B cell (primary cell): ENCODE data around the gene RMI1. TPM values are rescaled to one million over a fixed set of nuclear protein-coding genes. Genes with fewer than 3 reads are reported as not detected.

ENCODE experiments used
- ATAC-seq: fragments of 200-7000 bp; cut with Tn5 transposase; one replicate; pipeline ENCODE4 v1.10.0; 2021; ENCODE audit warnings: low read depth, mild to moderate bottlenecking, moderate number of reproducible peaks, moderate library complexity
- CTCF ChIA-PET: fragments of 350-600 bp; sonication (Branson Sonifier 250); formaldehyde crosslinking; loops from one replicate; lab custom pipeline; 2021; ENCODE audit warnings: antibody characterized with exemption, inconsistent platforms; lab: Charles Lee
- POLR2A ChIA-PET: fragments of 350-600 bp; sonication (Branson Sonifier 250); formaldehyde crosslinking; loops from one replicate; lab custom pipeline; 2021; ENCODE audit warnings: antibody characterized with exemption; lab: Charles Lee
- DNase-seq: peaks from one replicate; pipeline ENCODE4 v3.0.0; 2013
- H2AFZ ChIP-seq: 2 replicates; pipeline ENCODE4 v1.6.1; 2012; ENCODE audit warnings: mild to moderate bottlenecking, low read depth, low read length; ENCODE audit not compliant: insufficient read depth, poor library complexity, severe bottlenecking
- H3K27ac ChIP-seq, 2 donors: 1 replicate in 1 of 2; 2 replicates in 1 of 2; pipeline ENCODE4 v1.5.1; 2012 to 2013; ENCODE audit warnings: low read length in 2 of 2, mild to moderate bottlenecking in 2 of 2, moderate library complexity in 1 of 2
- H3K27me3 ChIP-seq, 4 experiments: fragments of 200-600 bp in 1 of 4; sonication (generic) in 1 of 4; replicated peaks in 1 of 4; 1 replicate in 2 of 4; 2 replicates in 2 of 4; pipeline versions ENCODE4 v1.6.1 to v1.7.0; 2013 to 2016; ENCODE audit warnings: low read length in 3 of 4, mild to moderate bottlenecking in 2 of 4, mixed read lengths in 1 of 4, moderate library complexity in 1 of 4; ENCODE audit not compliant: insufficient read depth in 4 of 4, control insufficient read depth in 3 of 4; ENCODE audit errors: control extremely low read depth in 1 of 4
- H3K36me3 ChIP-seq, 2 experiments: replicated peaks in 1 of 2; 1 replicate in 1 of 2; 2 replicates in 1 of 2; pipeline versions ENCODE4 v1.6.1 to v1.7.1; 2013; ENCODE audit warnings: low read length in 1 of 2; ENCODE audit not compliant: insufficient read depth in 2 of 2, control insufficient read depth in 1 of 2; ENCODE audit errors: control extremely low read depth in 1 of 2, extremely low read depth in 1 of 2
- H3K4me1 ChIP-seq, 2 donors: fragments of 200-600 bp in 1 of 2; sonication (generic) in 1 of 2; 1 replicate in 1 of 2; 2 replicates in 1 of 2; pipeline versions ENCODE4 v1.5.1 to v1.6.1; 2013 to 2017; ENCODE audit warnings: low read length in 2 of 2; ENCODE audit not compliant: control insufficient read depth in 2 of 2, insufficient read depth in 2 of 2
- H3K4me2 ChIP-seq: replicated peaks from 2 replicates; pipeline ENCODE3; 2012; ENCODE audit warnings: mild to moderate bottlenecking, low read depth, low read length; ENCODE audit not compliant: poor library complexity, severe bottlenecking
- H3K4me3 ChIP-seq, 5 experiments: fragments of 200-600 bp in 1 of 5; sonication (generic) in 1 of 5; 1 replicate in 3 of 5; 2 replicates in 2 of 5; pipeline versions ENCODE4 v1.5.1 to v1.7.0; 2011 to 2016; ENCODE audit warnings: low read length in 4 of 5, mild to moderate bottlenecking in 4 of 5, low read depth in 2 of 5, control low read depth in 1 of 5, moderate library complexity in 1 of 5; ENCODE audit not compliant: insufficient read depth in 1 of 5; ENCODE audit errors: control extremely low read depth in 1 of 5, extremely low read depth in 1 of 5
- H3K79me2 ChIP-seq: fragments of 200-600 bp; sonication (generic); one replicate; pipeline ENCODE4 v1.6.0; 2016; ENCODE audit warnings: low read length; ENCODE audit not compliant: control insufficient read depth, insufficient read depth
- H3K9ac ChIP-seq: fragments of 200-600 bp; sonication (generic); 2 replicates; pipeline ENCODE4 v1.6.1; 2017; ENCODE audit warnings: mild to moderate bottlenecking, low read length, moderate library complexity
- H3K9me3 ChIP-seq, 3 donors: one replicate each; pipeline versions ENCODE4 v1.6.1 to v1.7.1; 2013; ENCODE audit warnings: low read length in 2 of 3; ENCODE audit not compliant: control insufficient read depth in 2 of 3, insufficient read depth in 1 of 3; ENCODE audit errors: control extremely low read depth in 1 of 3
- H4K20me1 ChIP-seq: 2 replicates; pipeline ENCODE4 v1.6.0; 2012; ENCODE audit warnings: mild to moderate bottlenecking, low read length; ENCODE audit not compliant: insufficient read depth, control insufficient read depth, poor library complexity, severe bottlenecking
- H3K27ac Mint-ChIP-seq: one replicate; pipeline ENCODE4 v1.8.0; 2021; ENCODE audit warnings: mixed read lengths
- H3K27me3 Mint-ChIP-seq: one replicate; pipeline ENCODE4 v1.8.0; 2021; ENCODE audit warnings: mixed read lengths
- H3K4me1 Mint-ChIP-seq: one replicate; pipeline ENCODE4 v1.8.0; 2021; ENCODE audit warnings: mixed read lengths
- H3K4me3 Mint-ChIP-seq: one replicate; pipeline ENCODE4 v1.8.0; 2021; ENCODE audit warnings: mixed read lengths
- H3K9me3 Mint-ChIP-seq: one replicate; pipeline ENCODE4 v1.8.0; 2022; ENCODE audit warnings: mixed read lengths; ENCODE audit not compliant: insufficient read depth
- EZH2 ChIP-seq: IDR thresholded peaks from 2 replicates; pipeline ENCODE4 v1.6.1; 2012; ENCODE audit warnings: borderline replicate concordance, low read depth, mild to moderate bottlenecking, moderate library complexity, low read length; ENCODE audit not compliant: insufficient read depth, poor library complexity, severe bottlenecking
- WGBS: methylation state at CpG from one replicate; pipeline ENCODE4 v1.1.5; 2013; ENCODE audit warnings: missing lambda C conversion rate; ENCODE audit not compliant: insufficient coverage; 5-methylcytosine and 5-hydroxymethylcytosine counted together
- intact Hi-C: fragments of 100-400 bp; cut with micrococcal nuclease; formaldehyde crosslinking; loops from one replicate; pipeline ENCODE4 v1.10.0; 2022
- polyA plus RNA-seq: library from polyadenylated mRNA; depleted of rRNA; stranded (reverse); fragments of >200 nt; gene quantifications from 2 replicates; pipeline ENCODE4 v1.2.3, GENCODE V29; 2012
- total RNA-seq, 2 donors: library from RNA; stranded (reverse); fragments of 120-200 nt in 1 of 2; gene quantifications; 1 replicate in 1 of 2; 2 replicates in 1 of 2; pipeline versions ENCODE4 v1.2.3 to v1.2.4, GENCODE V29; 2013 to 2022
- TF ChIP-seq, protein P1 (sequence below): fragments of 200-600 bp; IDR thresholded peaks from one replicate; pipeline ENCODE4 v1.8.0; 2022; ENCODE audit warnings: antibody characterized with exemption, mild to moderate bottlenecking

The RMI1 gene
- total and polyA plus RNA-seq, 2 donors (not counting 1 experiment from before 2014, with no cell fraction given): 2.0 to 8.6 TPM

DNA sequence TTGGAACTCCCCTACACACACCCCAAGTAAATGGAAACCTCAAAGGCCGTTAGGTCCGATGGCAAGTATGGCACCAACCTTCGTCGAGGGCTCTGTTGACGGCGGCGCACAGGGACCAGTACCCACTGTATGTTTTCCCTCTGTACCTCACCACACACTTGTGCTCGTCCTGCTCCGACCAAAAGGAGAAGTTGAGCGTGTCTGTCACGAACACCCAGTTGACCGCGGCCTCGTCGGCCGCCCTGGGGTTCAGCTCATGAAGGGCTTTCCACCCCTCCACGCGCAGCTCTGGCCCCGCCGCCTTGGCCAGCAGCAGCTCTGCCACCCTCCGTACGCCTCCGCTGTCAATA is 24.5 kb upstream of the RMI1 start:
- no peaks in the 10 kb centered on the region for H3K79me2 ChIP-seq
- ATAC-seq (peak; percentile 73), DNase-seq (peak; percentile 62)
- H2AFZ ChIP-seq: peak overlapping the region; percentile 95
- H4K20me1 ChIP-seq: no peaks in the 10 kb centered on the region
- ChIA-PET CTCF (interaction anchor here (1.3 kb wide), 1 partner anchor 22 kb away, joined by 6 read pairs; no protein-coding TSS in a partner anchor), POLR2A (interaction anchor here (2.3 kb wide), 1 partner anchor 24 kb away, joined by 20 read pairs; the partner anchor contains the start of genes HNRNPK and RMI1)
- no peaks in the 10 kb centered on the region for H3K9me3 ChIP-seq
- no peak for TF ChIP-seq EZH2
- TF ChIP-seq, protein P1, sequence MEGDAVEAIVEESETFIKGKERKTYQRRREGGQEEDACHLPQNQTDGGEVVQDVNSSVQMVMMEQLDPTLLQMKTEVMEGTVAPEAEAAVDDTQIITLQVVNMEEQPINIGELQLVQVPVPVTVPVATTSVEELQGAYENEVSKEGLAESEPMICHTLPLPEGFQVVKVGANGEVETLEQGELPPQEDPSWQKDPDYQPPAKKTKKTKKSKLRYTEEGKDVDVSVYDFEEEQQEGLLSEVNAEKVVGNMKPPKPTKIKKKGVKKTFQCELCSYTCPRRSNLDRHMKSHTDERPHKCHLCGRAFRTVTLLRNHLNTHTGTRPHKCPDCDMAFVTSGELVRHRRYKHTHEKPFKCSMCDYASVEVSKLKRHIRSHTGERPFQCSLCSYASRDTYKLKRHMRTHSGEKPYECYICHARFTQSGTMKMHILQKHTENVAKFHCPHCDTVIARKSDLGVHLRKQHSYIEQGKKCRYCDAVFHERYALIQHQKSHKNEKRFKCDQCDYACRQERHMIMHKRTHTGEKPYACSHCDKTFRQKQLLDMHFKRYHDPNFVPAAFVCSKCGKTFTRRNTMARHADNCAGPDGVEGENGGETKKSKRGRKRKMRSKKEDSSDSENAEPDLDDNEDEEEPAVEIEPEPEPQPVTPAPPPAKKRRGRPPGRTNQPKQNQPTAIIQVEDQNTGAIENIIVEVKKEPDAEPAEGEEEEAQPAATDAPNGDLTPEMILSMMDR: no peak
- H3K27ac Mint-ChIP-seq: peak overlapping the region; percentile 91
- H3K4me3 ChIP-seq: peak overlapping the region; percentile 81 to 96 (median 90)
- WGBS: 2% methylated on average over 23 of the region's 23 CpGs
- peaks cover 18% of the 10 kb centered on the region for H3K4me1 Mint-ChIP-seq
- no peaks in the 10 kb centered on the region for H3K27me3 Mint-ChIP-seq
- peak overlapping the region; percentile 63 to 72 for H3K27ac ChIP-seq
- H3K36me3 ChIP-seq: no peaks in the 10 kb centered on the region
- no peaks in the 10 kb centered on the region for H3K9me3 Mint-ChIP-seq
- peaks cover 8 to 11% of the 10 kb centered on the region in 2 donors for H3K4me1 ChIP-seq
- H3K27me3 ChIP-seq: no peaks in the 10 kb centered on the region
- intact Hi-C loops: loop anchor here (1.0 kb wide), 2 partner anchors 24 to 35 kb away; partner anchors contain the start of genes HNRNPK, KIF27 and RMI1
- peak overlapping the region; percentile 72 for H3K9ac ChIP-seq
- H3K4me3 Mint-ChIP-seq: peak overlapping the region; percentile 90
- peak overlapping the region; percentile 81 for H3K4me2 ChIP-seq

DNA sequence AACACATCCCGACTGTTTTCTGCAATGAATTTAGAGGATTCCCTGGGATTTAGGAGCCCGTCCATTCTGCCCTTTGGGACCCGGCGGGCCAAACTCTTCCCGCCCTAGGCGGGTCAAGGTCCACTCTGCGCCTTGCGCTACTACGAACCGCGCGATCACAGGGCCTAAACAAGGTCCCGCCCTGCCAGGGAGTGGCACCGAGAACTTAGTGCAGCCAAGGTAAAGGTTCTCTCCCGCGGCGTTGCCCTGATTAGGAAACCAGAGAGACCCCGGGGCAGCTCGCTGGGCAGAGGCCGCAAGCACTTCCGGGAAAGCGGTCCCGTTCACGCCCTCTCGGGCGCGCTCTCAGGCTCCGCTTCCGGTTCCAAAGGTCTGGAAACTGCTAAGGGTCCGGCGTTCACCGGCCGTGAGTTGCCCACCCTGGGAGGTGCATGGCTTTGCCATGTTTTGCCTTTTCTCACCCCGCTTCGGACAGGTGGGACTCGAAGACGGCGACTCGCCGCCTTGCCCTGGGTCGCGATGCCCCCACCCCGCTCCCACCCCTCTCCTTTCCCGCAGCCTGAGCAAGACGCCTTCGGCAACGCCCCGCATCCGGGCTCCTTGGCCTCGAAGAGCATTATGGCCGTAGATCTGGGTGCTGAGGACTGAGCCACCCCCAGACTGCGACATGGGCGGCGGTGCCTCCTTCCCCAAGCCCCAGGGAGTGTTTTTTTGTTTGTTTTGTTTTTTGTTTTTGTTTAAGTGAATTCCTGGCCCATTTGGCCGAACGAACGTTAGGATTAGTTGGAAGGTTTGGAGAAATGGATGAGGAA is 24.0 kb upstream of the RMI1 start:
- peak; percentile 65 for DNase-seq
- no peaks in the 10 kb centered on the region for H3K27me3 ChIP-seq
- intact Hi-C loops: loop anchor here (1.0 kb wide), 2 partner anchors 24 to 35 kb away; partner anchors contain the start of genes HNRNPK, KIF27 and RMI1
- WGBS: 5% methylated on average over 53 of the region's 57 CpGs
- H3K9me3 ChIP-seq: no peaks in the 10 kb centered on the region
- peak; percentile 73 for ATAC-seq
- H3K36me3 ChIP-seq: no peaks in the 10 kb centered on the region
- peak overlapping the region; percentile 81 for H3K4me2 ChIP-seq
- H3K4me3 Mint-ChIP-seq: peak overlapping the region; percentile 90
- peak overlapping the region; percentile 95 for H2AFZ ChIP-seq
- no peaks in the 10 kb centered on the region for H4K20me1 ChIP-seq
- POLR2A ChIA-PET: interaction anchor here (2.3 kb wide), 1 partner anchor 24 kb away, joined by 20 read pairs; the partner anchor contains the start of genes HNRNPK and RMI1
- no peaks in the 10 kb centered on the region for H3K9me3 Mint-ChIP-seq
- peaks cover 18% of the 10 kb centered on the region for H3K4me1 Mint-ChIP-seq
- no peaks in the 10 kb centered on the region for H3K27me3 Mint-ChIP-seq
- peak overlapping the region; percentile 91 for H3K27ac Mint-ChIP-seq
- peaks cover 8 to 11% of the 10 kb centered on the region in 2 donors for H3K4me1 ChIP-seq
- H3K9ac ChIP-seq: peak overlapping the region; percentile 72
- CTCF ChIA-PET: interaction anchor here (1.3 kb wide), 1 partner anchor 22 kb away, joined by 6 read pairs; no protein-coding TSS in a partner anchor
- peak overlapping the region; percentile 81 to 96 (median 90) for H3K4me3 ChIP-seq
- TF ChIP-seq, protein P1: no peak
- TF ChIP-seq EZH2: no peak
- H3K79me2 ChIP-seq: no peaks in the 10 kb centered on the region
- H3K27ac ChIP-seq: peak overlapping the region; percentile 63 to 72
